Activated CD4-positive, CD25-positive, alpha-beta regulatory T cell treated with anti-CD3 and anti-CD28 coated beads, Interleukin-2, amount 50 U/mL, for 24 hours (primary cell): ENCODE measurements around the gene TRHDE.
"Not testable (repeated sequence)": the region's sequence is repeated elsewhere in the genome, so short reads cannot be mapped to it uniquely, and the experiment has no call there.

Source experiments
- ATAC-seq, 2 donors: fragments of 150-1000 bp; cut with Tn5 transposase; one replicate each; pipeline ENCODE4 v1.10.0; 2021; ENCODE audit warnings: mild to moderate bottlenecking in 1 of 2, moderate library complexity in 1 of 2

The TRHDE gene

GRCh38 chr12:72660174-72660573 lies 388.0 kb downstream of the TRHDE start:
- ATAC-seq: not testable (repeated sequence)

GRCh38 chr12:72673853-72674252 lies 401.7 kb downstream of the TRHDE start:
- ATAC-seq: no peak

DNA sequence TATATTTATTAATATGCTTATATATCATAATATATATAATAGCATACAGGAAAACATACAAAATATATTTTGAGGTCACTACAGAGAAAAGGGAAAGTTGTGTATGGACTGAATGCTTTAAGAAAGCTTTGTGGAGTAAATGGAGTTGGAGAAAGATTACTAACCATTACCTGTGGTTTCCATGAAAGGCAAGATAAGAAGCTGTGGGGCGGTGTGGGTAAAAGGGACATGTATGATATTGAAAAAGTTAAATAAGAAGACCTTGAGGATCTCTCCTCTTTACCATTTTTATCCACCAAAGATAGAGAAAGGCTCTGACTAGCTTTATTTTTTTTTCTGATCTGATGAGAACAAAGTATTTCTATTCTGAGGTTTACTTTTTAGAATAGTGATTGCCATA lies 404.4 kb downstream of the TRHDE start:
- no peak for ATAC-seq

GRCh38 chr12:72677139-72677538 lies 405.0 kb downstream of the TRHDE start:
- no peak for ATAC-seq

- ATAC-seq: no peak
Measured at GRCh38 chr12:72677846-72678245, 405.7 kb downstream of the TRHDE start.

DNA sequence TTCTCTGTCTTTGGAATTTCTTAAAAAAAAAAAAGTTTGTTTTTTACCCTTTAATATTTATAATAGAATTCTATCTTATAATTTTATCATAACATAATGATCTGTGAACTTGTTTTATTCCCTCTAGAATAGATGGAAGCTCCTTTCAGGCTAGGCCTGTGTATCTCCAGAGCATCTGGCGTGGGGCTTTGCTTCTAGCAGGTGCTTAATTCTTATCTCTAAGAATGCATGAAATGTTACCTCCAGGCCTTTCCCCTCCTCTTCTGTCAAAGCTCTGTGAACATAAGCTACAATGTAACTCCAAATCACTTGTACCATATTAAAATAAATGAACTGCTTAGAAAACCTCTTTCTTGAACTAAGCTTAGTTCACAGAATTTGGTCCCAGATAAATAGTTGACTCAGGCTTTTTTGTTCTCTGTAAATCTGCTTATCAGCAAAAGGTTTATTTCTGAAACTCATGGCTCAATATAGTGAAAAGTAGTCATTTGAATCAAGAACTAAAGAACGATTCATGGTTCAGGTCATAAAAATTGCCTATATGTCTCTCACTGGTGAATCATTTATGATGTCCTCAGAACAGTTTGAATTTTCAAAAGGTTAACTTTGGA lies 407.1 kb downstream of the TRHDE start:
- no peak for ATAC-seq

- no peak for ATAC-seq
Measured at GRCh38 chr12:72681028-72681427, 408.9 kb downstream of the TRHDE start.

GRCh38 chr12:72684491-72684890 lies 412.3 kb downstream of the TRHDE start:
- no peak for ATAC-seq

GRCh38 chr12:72692338-72692737 lies 420.2 kb downstream of the TRHDE start:
- ATAC-seq: no peak

DNA sequence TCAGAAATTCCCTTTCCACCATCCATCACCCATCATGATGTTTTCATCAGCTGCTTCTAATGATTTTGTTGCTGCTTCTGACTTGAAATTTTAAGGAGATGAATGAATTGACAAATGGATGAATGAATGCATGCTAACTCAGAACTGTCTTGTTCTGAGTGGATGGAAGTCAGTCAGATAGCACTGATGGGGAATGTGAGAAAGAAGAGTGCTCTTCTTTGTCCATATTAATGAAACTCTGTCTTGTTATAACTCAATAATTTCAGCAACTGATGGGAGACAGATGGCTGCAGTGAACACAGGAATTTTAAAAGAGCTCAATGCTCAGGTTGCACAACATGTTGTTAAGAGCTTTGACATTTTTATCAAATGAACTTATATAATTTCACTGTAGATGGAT lies 422.0 kb downstream of the TRHDE start:
- ATAC-seq: no peak

DNA sequence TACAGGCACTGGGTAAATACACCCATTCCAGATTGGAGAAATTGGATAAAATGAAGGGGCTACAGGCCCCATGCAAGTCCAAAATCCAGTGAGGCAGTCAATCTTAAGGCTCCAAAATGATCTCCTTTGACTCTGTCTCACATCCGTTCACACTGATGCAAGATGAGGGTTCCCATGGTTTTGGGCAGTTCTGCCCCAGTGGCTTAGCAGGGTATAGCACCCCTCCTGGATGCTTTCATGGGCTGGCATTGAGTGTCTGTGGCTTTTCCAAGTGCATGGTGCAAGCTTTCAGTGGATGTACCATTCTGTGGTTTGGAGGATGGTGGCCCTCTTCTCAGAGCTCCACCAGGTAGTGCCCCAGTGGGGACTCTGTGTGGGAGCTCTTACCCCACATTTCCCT lies 427.2 kb downstream of the TRHDE start:
- ATAC-seq: no peak

GRCh38 chr12:72712025-72712424 lies 439.9 kb downstream of the TRHDE start:
- not testable (repeated sequence) for ATAC-seq

- no peak for ATAC-seq
Measured at GRCh38 chr12:72716221-72716620, 444.1 kb downstream of the TRHDE start.

DNA sequence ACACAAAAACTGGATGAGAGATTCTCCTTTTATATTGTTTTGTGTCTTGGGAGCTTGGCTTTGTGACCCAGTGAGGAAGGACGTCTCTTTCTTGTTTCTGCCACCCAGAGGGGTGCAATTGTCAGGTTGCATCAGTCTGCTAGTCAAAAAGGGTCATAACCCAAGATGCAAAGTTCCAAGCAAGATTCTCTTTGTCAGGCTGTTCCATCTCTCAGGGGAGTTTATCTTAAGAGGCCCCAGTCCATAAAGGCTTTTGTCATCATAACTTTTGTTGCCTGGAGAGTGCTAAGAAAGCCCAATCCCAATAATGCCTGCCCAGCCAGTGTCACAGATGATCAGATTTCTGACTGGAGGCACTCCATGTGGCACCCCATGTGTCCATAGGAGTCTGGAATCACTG lies 444.9 kb downstream of the TRHDE start:
- ATAC-seq: no peak
